Breast epithelium (tissue), 4 donors: ENCODE data around the gene C3orf49. TPM values are rescaled to one million over a fixed set of nuclear protein-coding genes. Genes with fewer than 3 reads are reported as not detected.

ENCODE experiments used
- DNase-seq, 2 donors: peaks; one replicate each; pipeline ENCODE4 v3.0.0-alpha.2; 2019; ENCODE audit warnings: low spot score in 2 of 2
- H3K27ac ChIP-seq, 2 donors: fragments of 200-600 bp; sonication (generic) in 1 of 2; one replicate each; pipeline ENCODE4 v1.5.1; 2016 to 2019; ENCODE audit warnings: mild to moderate bottlenecking in 1 of 2
- H3K27me3 ChIP-seq, 2 donors: fragments of 200-600 bp; sonication (generic) in 1 of 2; one replicate each; pipeline versions ENCODE4 v1.5.1 to v1.6.0; 2017 to 2019; ENCODE audit warnings: control low read depth in 1 of 2, mild to moderate bottlenecking in 1 of 2
- H3K36me3 ChIP-seq: fragments of 200-600 bp; one replicate; pipeline ENCODE4 v1.5.1; 2019
- H3K4me1 ChIP-seq, 2 donors: fragments of 200-600 bp; sonication (generic); one replicate each; pipeline ENCODE4 v1.5.1; 2016 to 2019; ENCODE audit warnings: control low read depth in 1 of 2
- H3K4me3 ChIP-seq, 3 donors: fragments of 200-600 bp; sonication (generic); 1 replicate in 2 of 3; 2 replicates in 1 of 3; pipeline ENCODE4 v1.5.1; 2016 to 2019; ENCODE audit warnings: mild to moderate bottlenecking in 3 of 3, moderate library complexity in 2 of 3
- H3K9me3 ChIP-seq, 2 donors: fragments of 200-600 bp; sonication (generic) in 1 of 2; one replicate each; pipeline ENCODE4 v1.5.1; 2016 to 2019; ENCODE audit warnings: control low read depth in 1 of 2
- CTCF ChIP-seq, 3 donors: fragments of 450-650 bp; IDR thresholded peaks; one replicate each; pipeline ENCODE4 v1.5.1; 2016 to 2017; ENCODE audit warnings: antibody characterized with exemption in 3 of 3, mild to moderate bottlenecking in 3 of 3, moderate library complexity in 3 of 3
- POLR2A ChIP-seq: fragments of 450-650 bp; IDR thresholded peaks from one replicate; pipeline ENCODE4 v1.6.1; 2016; ENCODE audit warnings: antibody characterized with exemption, mild to moderate bottlenecking, moderate library complexity
- POLR2AphosphoS5 ChIP-seq, 3 donors: sonication (generic); formaldehyde crosslinking; IDR thresholded peaks; one replicate each; pipeline ENCODE4 v1.6.1; 2017; ENCODE audit warnings: antibody characterized with exemption in 3 of 3
- intact Hi-C: fragments of 100-400 bp; cut with DNase I; formaldehyde crosslinking; loops from one replicate; pipeline ENCODE4 v1.15.1; 2023; ENCODE audit warnings: low total_unique reads
- total RNA-seq, 3 donors: library from RNA; depleted of rRNA; stranded (reverse); fragments of >200 nt; gene quantifications; one replicate each; pipeline ENCODE4 v1.1.0, GENCODE V29; 2016

The C3orf49 gene
- total RNA-seq, result not detected

- DNase-seq, result no peak
- Histone ChIP-seq H3K27ac (no peak within 1 kb of the TSS), H3K36me3 (no peaks in the 10 kb centered on the region), H3K27me3 (no peaks in the 10 kb centered on the region), H3K4me1 (no peaks in the 10 kb centered on the region), H3K4me3 (no peak within 1 kb of the TSS), H3K9me3 (no peaks in the 10 kb centered on the region)
- intact Hi-C loops, result no loop called here
- no peak for TF ChIP-seq POLR2A
- no peak for TF ChIP-seq CTCF (IDR thresholded peaks at IDR 0.05)
- TF ChIP-seq POLR2AphosphoS5 (IDR thresholded peaks at IDR 0.05), result no peak
Observed at GRCh38 chr3:63819151-63819398, at the start of gene C3orf49. TSS of gene C3orf49 (plus strand) at chr3:63819299. CDS start at chr3:63819472, 173 bp downstream.

- no peaks in the 10 kb centered on the region for H3K9me3 ChIP-seq
- H3K36me3 ChIP-seq, result no peaks in the 10 kb centered on the region
- TF ChIP-seq POLR2A (no peak), POLR2AphosphoS5 (IDR thresholded peaks at IDR 0.05) (no peak), CTCF (IDR thresholded peaks at IDR 0.05) (no peak)
- intact Hi-C loops, result no loop called here
- no peaks in the 10 kb centered on the region for H3K27me3 ChIP-seq
- DNase-seq, result no peak
- no peak overlapping the region for H3K4me3 ChIP-seq
- H3K4me1 ChIP-seq, result no peaks in the 10 kb centered on the region
- H3K27ac ChIP-seq, result no peak overlapping the region
Observed at GRCh38 chr3:63774781-63775180, 44.3 kb upstream of the C3orf49 start.

- H3K4me1 ChIP-seq, result no peaks in the 10 kb centered on the region
- no peak overlapping the region for H3K4me3 ChIP-seq
- TF ChIP-seq POLR2A (no peak), CTCF (IDR thresholded peaks at IDR 0.05) (no peak), POLR2AphosphoS5 (IDR thresholded peaks at IDR 0.05) (no peak)
- no peaks in the 10 kb centered on the region for H3K27me3 ChIP-seq
- intact Hi-C loops, result no loop called here
- no peak overlapping the region for H3K27ac ChIP-seq
- peaks cover 6% of the 10 kb centered on the region for H3K36me3 ChIP-seq
- DNase-seq, result no peak
- no peaks in the 10 kb centered on the region for H3K9me3 ChIP-seq
Observed at GRCh38 chr3:63779227-63779626, 39.9 kb upstream of the C3orf49 start.

GRCh38 chr3:63791974-63792373, 27.1 kb upstream of the C3orf49 start:
- TF ChIP-seq CTCF (IDR thresholded peaks at IDR 0.05) (peak in 2 of 3 donors; percentile 19 to 35), POLR2AphosphoS5 (IDR thresholded peaks at IDR 0.05) (no peak), POLR2A (no peak)
- H3K4me3 ChIP-seq, result no peak overlapping the region
- no peaks in the 10 kb centered on the region for H3K36me3 ChIP-seq
- no peaks in the 10 kb centered on the region for H3K27me3 ChIP-seq
- no peak for DNase-seq
- intact Hi-C loops, result no loop called here
- H3K27ac ChIP-seq, result no peak overlapping the region
- no peaks in the 10 kb centered on the region for H3K9me3 ChIP-seq
- H3K4me1 ChIP-seq, result no peaks in the 10 kb centered on the region

GRCh38 chr3:63795438-63795837, 23.7 kb upstream of the C3orf49 start:
- Histone ChIP-seq H3K4me3 (no peak overlapping the region), H3K27me3 (no peaks in the 10 kb centered on the region), H3K36me3 (no peaks in the 10 kb centered on the region), H3K9me3 (no peaks in the 10 kb centered on the region), H3K27ac (no peak overlapping the region), H3K4me1 (no peaks in the 10 kb centered on the region)
- no peak for TF ChIP-seq CTCF (IDR thresholded peaks at IDR 0.05)
- TF ChIP-seq POLR2AphosphoS5 (IDR thresholded peaks at IDR 0.05), result no peak
- no peak for TF ChIP-seq POLR2A
- intact Hi-C loops, result no loop called here
- no peak for DNase-seq
